Epithelial cell of proximal tubule (primary cell): Measurements from ENCODE around the gene ARHGAP45. TPM values are rescaled to one million over a fixed set of nuclear protein-coding genes. Genes with fewer than 3 reads are reported as not detected.

Experiments
- DNase-seq: peaks from one replicate; pipeline ENCODE4 v3.0.0-alpha.2; 2011; ENCODE audit warnings: low read depth
- H3K4me3 ChIP-seq: 2 replicates; pipeline ENCODE4 v1.5.1; 2011; ENCODE audit warnings: low read depth, mild to moderate bottlenecking, low read length
- CTCF ChIP-seq: conservative IDR thresholded peaks from 2 replicates; pipeline ENCODE4 v1.5.1; 2012; ENCODE audit warnings: low read depth, mild to moderate bottlenecking, low read length
- total RNA-seq: library from RNA; depleted of rRNA; stranded (reverse); fragments of >200 nt; gene quantifications from 2 replicates; pipeline ENCODE4 v1.2.3, GENCODE V29; 2015

The ARHGAP45 gene
- total RNA-seq, 1 donor from 2014 or later: 6.7 TPM

- no peak for DNase-seq
- TF ChIP-seq CTCF: no peak
- H3K4me3 ChIP-seq: no peak overlapping the region
These were observed 18.2 kb downstream of the ARHGAP45 start for GRCh38 chr19:1085053-1085658.

- H3K4me3 ChIP-seq: no peak overlapping the region
- TF ChIP-seq CTCF: no peak
- DNase-seq: no peak
These were observed 18.9 kb downstream of the ARHGAP45 start for GRCh38 chr19:1085676-1086442.

- no peak overlapping the region for H3K4me3 ChIP-seq
- TF ChIP-seq CTCF: no peak
- no peak for DNase-seq
These were observed 19.6 kb downstream of the ARHGAP45 start for GRCh38 chr19:1086613-1087012.

- no peak for TF ChIP-seq CTCF
- DNase-seq: no peak
- no peak overlapping the region for H3K4me3 ChIP-seq
These were observed 20.9 kb downstream of the ARHGAP45 start for GRCh38 chr19:1087813-1088415.

GRCh38 chr19:1088416-1089010, 21.5 kb downstream of the ARHGAP45 start:
- no peak for DNase-seq
- no peak overlapping the region for H3K4me3 ChIP-seq
- TF ChIP-seq CTCF: no peak

- H3K4me3 ChIP-seq: no peak overlapping the region
- DNase-seq: no peak
- TF ChIP-seq CTCF: no peak
These were observed 22.3 kb downstream of the ARHGAP45 start for GRCh38 chr19:1089126-1089771.
